Measurements from ENCODE around the gene CDC16.

Gene CDC16

DNA sequence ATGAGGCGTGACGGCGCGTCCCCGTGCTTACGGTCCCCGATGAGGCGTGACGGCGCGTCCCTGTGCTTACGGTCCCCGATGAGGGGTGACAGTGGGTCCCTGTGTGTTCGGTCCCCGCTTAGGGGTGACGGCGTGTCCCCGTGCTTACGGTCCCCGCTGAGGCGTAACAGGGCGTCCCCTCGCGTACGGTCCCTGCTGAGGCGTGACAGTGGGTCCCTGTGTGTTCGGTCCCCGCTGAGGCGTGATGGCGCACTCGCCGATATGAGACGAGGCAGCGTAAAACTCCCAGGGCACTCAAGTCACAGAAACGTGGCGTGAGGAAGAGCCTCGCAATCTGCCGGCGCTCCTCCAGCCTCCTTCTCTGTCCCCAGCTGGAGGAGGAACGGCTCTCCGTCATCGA is 34.7 kb upstream of the CDC16 start:
- Histone ChIP-seq H3K9me3 (no peaks in the 10 kb centered on the region), H3K27me3 (no peaks in the 10 kb centered on the region), H3K4me1 (no peaks in the 10 kb centered on the region), H3K4me3 (ENCODE audit: low read depth, low read length) (no peak overlapping the region), H3K36me3 (no peaks in the 10 kb centered on the region)
- TF ChIP-seq CTCF (IDR thresholded peaks at IDR 0.05; ENCODE audit: low read depth, low read length), result no peak
- DNase-seq, result no peak

- no peaks in the 10 kb centered on the region for H3K9me3 ChIP-seq
- no peaks in the 10 kb centered on the region for H3K27me3 ChIP-seq
- DNase-seq, result no peak
- no peak for TF ChIP-seq CTCF (IDR thresholded peaks at IDR 0.05; ENCODE audit: low read depth, low read length)
- no peaks in the 10 kb centered on the region for H3K36me3 ChIP-seq
- no peaks in the 10 kb centered on the region for H3K4me1 ChIP-seq
- H3K4me3 ChIP-seq (ENCODE audit: low read depth, low read length), result no peak overlapping the region
Observed at GRCh38 chr13:114200399-114200911, 34.2 kb upstream of the CDC16 start.

- Histone ChIP-seq H3K36me3 (no peaks in the 10 kb centered on the region), H3K9me3 (0 out of 2 replicates have a peak, but pooled peaks cover 3% of the 10 kb centered on the region), H3K27me3 (no peaks in the 10 kb centered on the region), H3K4me1 (no peaks in the 10 kb centered on the region), H3K4me3 (ENCODE audit: low read depth, low read length) (no peak overlapping the region)
- DNase-seq, result no peak
- no peak for TF ChIP-seq CTCF (IDR thresholded peaks at IDR 0.05; ENCODE audit: low read depth, low read length)
Observed at GRCh38 chr13:114202581-114202980, 32.1 kb upstream of the CDC16 start.

GRCh38 chr13:114203536-114203935 is 31.2 kb upstream of the CDC16 start:
- Histone ChIP-seq H3K27me3 (no peaks in the 10 kb centered on the region), H3K36me3 (no peaks in the 10 kb centered on the region), H3K4me1 (no peaks in the 10 kb centered on the region), H3K9me3 (0 out of 2 replicates have a peak, but pooled peaks cover 3% of the 10 kb centered on the region), H3K4me3 (ENCODE audit: low read depth, low read length) (no peak overlapping the region)
- no peak for TF ChIP-seq CTCF (IDR thresholded peaks at IDR 0.05; ENCODE audit: low read depth, low read length)
- no peak for DNase-seq

- Histone ChIP-seq H3K4me1 (no peaks in the 10 kb centered on the region), H3K4me3 (ENCODE audit: low read depth, low read length) (no peak overlapping the region), H3K36me3 (no peaks in the 10 kb centered on the region), H3K9me3 (0 out of 2 replicates have a peak, but pooled peaks cover 3% of the 10 kb centered on the region), H3K27me3 (no peaks in the 10 kb centered on the region)
- no peak for TF ChIP-seq CTCF (IDR thresholded peaks at IDR 0.05; ENCODE audit: low read depth, low read length)
- no peak for DNase-seq
Observed at GRCh38 chr13:114204894-114205293, 29.8 kb upstream of the CDC16 start.

DNA sequence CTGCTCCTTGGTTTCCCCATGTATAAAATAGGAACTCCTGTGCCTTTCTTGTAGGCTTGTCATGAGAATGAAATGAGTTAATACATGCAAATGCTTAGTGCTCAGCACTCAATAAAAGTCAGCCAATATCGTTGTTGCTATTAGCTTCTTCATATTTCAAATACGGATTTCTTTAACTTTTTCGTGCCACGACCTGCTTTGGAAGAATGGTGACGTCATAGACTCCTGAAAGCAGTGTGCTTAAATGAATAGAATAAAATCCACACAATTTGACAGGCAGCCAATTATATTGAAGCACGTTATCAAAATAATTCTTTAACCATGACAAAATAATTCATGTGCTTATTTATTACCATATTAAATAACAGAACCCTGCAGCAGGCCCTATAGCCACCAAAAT is 26.6 kb upstream of the CDC16 start:
- Histone ChIP-seq H3K9me3 (0 out of 2 replicates have a peak, but pooled peaks cover 3% of the 10 kb centered on the region), H3K36me3 (no peaks in the 10 kb centered on the region), H3K27me3 (no peaks in the 10 kb centered on the region), H3K4me1 (no peaks in the 10 kb centered on the region), H3K4me3 (ENCODE audit: low read depth, low read length) (no peak overlapping the region)
- TF ChIP-seq CTCF (IDR thresholded peaks at IDR 0.05; ENCODE audit: low read depth, low read length), result no peak
- no peak for DNase-seq
